Parathyroid adenoma (tissue), 2 donors: ENCODE measurements around the gene LCK.

Source experiments
- H2AFZ ChIP-seq: fragments of 300-600 bp; sonication (generic); one replicate; pipeline ENCODE4 v1.7.0; 2017; ENCODE audit warnings: antibody characterized with exemption, mild to moderate bottlenecking
- H3K27ac ChIP-seq: fragments of 300-600 bp; sonication (generic); one replicate; pipeline ENCODE4 v1.7.0; 2017
- H3K27me3 ChIP-seq: fragments of 300-600 bp; sonication (generic); one replicate; pipeline ENCODE4 v1.7.0; 2017; ENCODE audit warnings: low read length; ENCODE audit not compliant: control insufficient read depth, insufficient read depth
- H3K36me3 ChIP-seq: fragments of 300-600 bp; sonication (generic); one replicate; pipeline ENCODE4 v1.7.0; 2017; ENCODE audit warnings: low read length; ENCODE audit not compliant: control insufficient read depth, insufficient read depth
- H3K4me1 ChIP-seq: fragments of 300-600 bp; sonication (generic); one replicate; pipeline ENCODE4 v1.7.0; 2017; ENCODE audit warnings: control low read depth
- H3K4me2 ChIP-seq: fragments of 300-600 bp; sonication (generic); one replicate; pipeline ENCODE4 v1.7.0; 2017; ENCODE audit warnings: low read length
- H3K4me3 ChIP-seq: fragments of 300-600 bp; sonication (generic); one replicate; pipeline ENCODE4 v1.7.0; 2017; ENCODE audit warnings: low read depth, low read length
- H3K79me2 ChIP-seq: fragments of 300-600 bp; sonication (generic); one replicate; pipeline ENCODE4 v1.7.0; 2017; ENCODE audit warnings: control low read depth
- H3K9ac ChIP-seq: fragments of 300-600 bp; sonication (generic); one replicate; pipeline ENCODE4 v1.7.0; 2017; ENCODE audit warnings: mild to moderate bottlenecking
- H3K9me3 ChIP-seq: fragments of 300-600 bp; sonication (generic); one replicate; pipeline ENCODE4 v1.7.0; 2017; ENCODE audit warnings: low read length; ENCODE audit not compliant: control insufficient read depth
- CTCF ChIP-seq: fragments of 300-600 bp; sonication (generic); IDR thresholded peaks from one replicate; pipeline ENCODE4 v1.7.0; 2017; ENCODE audit warnings: antibody characterized with exemption, mild to moderate bottlenecking
- donor health status: primary hyperparathyroidism.

LCK gene

GRCh38 chr1:32299327-32299726 lies 48.3 kb downstream of the LCK start:
- Histone ChIP-seq H3K4me3 (no peak overlapping the region), H3K27ac (no peak overlapping the region), H3K27me3 (no peaks in the 10 kb centered on the region), H2AFZ (no peak overlapping the region), H3K4me1 (no peaks in the 10 kb centered on the region), H3K9me3 (no peaks in the 10 kb centered on the region), H3K36me3 (no peaks in the 10 kb centered on the region), H3K79me2 (no peaks in the 10 kb centered on the region), H3K9ac (no peak overlapping the region), H3K4me2 (no peak overlapping the region)
- no peak for TF ChIP-seq CTCF

GRCh38 chr1:32303358-32303757 lies 52.3 kb downstream of the LCK start:
- TF ChIP-seq CTCF: no peak

GRCh38 chr1:32303997-32304622 lies 53.0 kb downstream of the LCK start:
- Histone ChIP-seq H3K27ac (no peak overlapping the region), H3K4me3 (no peak overlapping the region), H3K79me2 (peaks cover 5% of the 10 kb centered on the region), H2AFZ (no peak overlapping the region), H3K9me3 (no peaks in the 10 kb centered on the region), H3K36me3 (no peaks in the 10 kb centered on the region), H3K27me3 (no peaks in the 10 kb centered on the region), H3K4me2 (no peak overlapping the region), H3K9ac (no peak overlapping the region), H3K4me1 (no peaks in the 10 kb centered on the region)
- no peak for TF ChIP-seq CTCF

More at GRCh38 chr1:32303358-32303757, 52.3 kb downstream of the LCK start:
- Histone ChIP-seq H3K4me3 (no peak overlapping the region), H3K27ac (no peak overlapping the region), H3K79me2 (peaks cover 3% of the 10 kb centered on the region), H3K4me1 (no peaks in the 10 kb centered on the region), H3K9ac (no peak overlapping the region), H3K36me3 (no peaks in the 10 kb centered on the region), H3K9me3 (no peaks in the 10 kb centered on the region), H3K4me2 (no peak overlapping the region), H3K27me3 (no peaks in the 10 kb centered on the region), H2AFZ (no peak overlapping the region)

GRCh38 chr1:32305310-32305709 lies 54.2 kb downstream of the LCK start:
- H3K4me1 ChIP-seq: no peaks in the 10 kb centered on the region
- TF ChIP-seq CTCF: no peak
- no peak overlapping the region for H3K4me2 ChIP-seq
- H3K27me3 ChIP-seq: no peaks in the 10 kb centered on the region
- no peaks in the 10 kb centered on the region for H3K9me3 ChIP-seq
- no peak overlapping the region for H2AFZ ChIP-seq
- no peak overlapping the region for H3K27ac ChIP-seq
- H3K79me2 ChIP-seq: peaks cover 5% of the 10 kb centered on the region
- no peak overlapping the region for H3K9ac ChIP-seq
- no peaks in the 10 kb centered on the region for H3K36me3 ChIP-seq
- H3K4me3 ChIP-seq: no peak overlapping the region

- H3K27ac ChIP-seq: no peak overlapping the region
- no peak overlapping the region for H3K9ac ChIP-seq
- no peaks in the 10 kb centered on the region for H3K36me3 ChIP-seq
- no peaks in the 10 kb centered on the region for H3K27me3 ChIP-seq
- no peak overlapping the region for H3K4me2 ChIP-seq
- H3K9me3 ChIP-seq: no peaks in the 10 kb centered on the region
- no peak overlapping the region for H3K4me3 ChIP-seq
- H3K4me1 ChIP-seq: no peaks in the 10 kb centered on the region
- TF ChIP-seq CTCF: no peak
- peaks cover 5% of the 10 kb centered on the region for H3K79me2 ChIP-seq
- H2AFZ ChIP-seq: no peak overlapping the region
These were observed 56.3 kb downstream of the LCK start for GRCh38 chr1:32307324-32307723.
